ENCODE results near the gene LIMD2. TPM values are rescaled to one million over a fixed set of nuclear protein-coding genes. Genes with fewer than 3 reads are reported as not detected.
"Not testable (repeated sequence)": the region's sequence is repeated elsewhere in the genome, so short reads cannot be mapped to it uniquely, and the experiment has no call there.

The LIMD2 gene
- total RNA-seq, 4 donors from 2014 or later: 3.1 to 14.9 (median 8.0) TPM

GRCh38 chr17:63735691-63736090, 35.8 kb upstream of the LIMD2 start:
- H3K4me3 ChIP-seq: no peak overlapping the region
- DNase-seq (ENCODE audit: extremely low spot score): no peak
- H3K27me3 ChIP-seq: no peaks in the 10 kb centered on the region
- TF ChIP-seq EP300 (IDR thresholded peaks at IDR 0.05) (no peak), POLR2A (IDR thresholded peaks at IDR 0.05; ENCODE audit: low read depth) (no peak), CTCF (IDR thresholded peaks at IDR 0.05) (no peak), POLR2AphosphoS5 (IDR thresholded peaks at IDR 0.05) (no peak)
- intact Hi-C loops (cut with DNase I): no loop called here
- H3K4me1 ChIP-seq: peaks cover 7 to 11% (median 7%) of the 10 kb centered on the region in 4 donors
- WGBS: 96% methylated on average over 8 of the region's 8 CpGs
- H3K36me3 ChIP-seq: peaks cover 0 to 4% (median 2%) of the 10 kb centered on the region in 4 donors
- no peaks in the 10 kb centered on the region for H3K9me3 ChIP-seq
- no peak overlapping the region for H3K27ac ChIP-seq (replicated peaks in 1 of 4)

GRCh38 chr17:63722403-63722802, 22.5 kb upstream of the LIMD2 start:
- no peaks in the 10 kb centered on the region for H3K27me3 ChIP-seq
- H3K36me3 ChIP-seq: peaks cover 11 to 64% (median 31%) of the 10 kb centered on the region in 4 donors
- H3K4me1 ChIP-seq: peaks cover 0 to 11% (median 0%) of the 10 kb centered on the region in 4 donors
- H3K9me3 ChIP-seq: no peaks in the 10 kb centered on the region
- intact Hi-C loops (cut with DNase I): no loop called here
- H3K4me3 ChIP-seq: no peak overlapping the region
- no peak for DNase-seq (ENCODE audit: extremely low spot score)
- WGBS: 71% methylated on average over 2 of the region's 2 CpGs
- no peak overlapping the region for H3K27ac ChIP-seq (replicated peaks in 1 of 4)
- TF ChIP-seq POLR2AphosphoS5 (IDR thresholded peaks at IDR 0.05): no peak
- no peak for TF ChIP-seq POLR2A (IDR thresholded peaks at IDR 0.05; ENCODE audit: low read depth)
- TF ChIP-seq CTCF (IDR thresholded peaks at IDR 0.05): no peak
- TF ChIP-seq EP300 (IDR thresholded peaks at IDR 0.05): no peak

GRCh38 chr17:63720194-63720593, 20.3 kb upstream of the LIMD2 start:
- H3K27ac ChIP-seq (replicated peaks in 1 of 4); intact Hi-C loops (cut with DNase I); H3K9me3 ChIP-seq; H3K27me3 ChIP-seq; H3K4me3 ChIP-seq; DNase-seq (ENCODE audit: extremely low spot score): not testable (repeated sequence)
- 98% methylated on average over 5 of the region's 5 CpGs for WGBS
- Histone ChIP-seq H3K36me3 (peaks cover 6 to 55% (median 20%) of the 10 kb centered on the region in 4 donors), H3K4me1 (peaks cover 0 to 11% (median 0%) of the 10 kb centered on the region in 4 donors)

GRCh38 chr17:63718988-63719387, 19.1 kb upstream of the LIMD2 start:
- TF ChIP-seq POLR2AphosphoS5 (IDR thresholded peaks at IDR 0.05) (no peak), EP300 (IDR thresholded peaks at IDR 0.05) (no peak)
- 81% methylated on average over 5 of the region's 5 CpGs for WGBS
- no peak overlapping the region for H3K27ac ChIP-seq (replicated peaks in 1 of 4)

GRCh38 chr17:63716426-63716825, 16.5 kb upstream of the LIMD2 start:
- H3K27ac ChIP-seq (replicated peaks in 1 of 4): no peak overlapping the region
- H3K36me3 ChIP-seq: peaks cover 24 to 68% (median 42%) of the 10 kb centered on the region in 4 donors
- TF ChIP-seq EP300 (IDR thresholded peaks at IDR 0.05): no peak
- TF ChIP-seq POLR2AphosphoS5 (IDR thresholded peaks at IDR 0.05): no peak
- TF ChIP-seq CTCF (IDR thresholded peaks at IDR 0.05): no peak
- TF ChIP-seq POLR2A (IDR thresholded peaks at IDR 0.05; ENCODE audit: low read depth): no peak
- H3K27me3 ChIP-seq: no peaks in the 10 kb centered on the region
- intact Hi-C loops (cut with DNase I): no loop called here
- H3K4me1 ChIP-seq: no peaks in the 10 kb centered on the region
- WGBS: 83% methylated on average over 3 of the region's 3 CpGs
- H3K4me3 ChIP-seq: no peak overlapping the region
- no peak for DNase-seq (ENCODE audit: extremely low spot score)
- no peaks in the 10 kb centered on the region for H3K9me3 ChIP-seq

More at GRCh38 chr17:63718988-63719387, 19.1 kb upstream of the LIMD2 start:
- no peak for DNase-seq (ENCODE audit: extremely low spot score)
- H3K36me3 ChIP-seq: peaks cover under 1 to 56% (median 16%) of the 10 kb centered on the region in 4 donors
- H3K27me3 ChIP-seq: no peaks in the 10 kb centered on the region
- intact Hi-C loops (cut with DNase I): no loop called here
- no peak overlapping the region for H3K4me3 ChIP-seq
- no peaks in the 10 kb centered on the region for H3K9me3 ChIP-seq
- peaks cover 0 to 11% (median 0%) of the 10 kb centered on the region in 4 donors for H3K4me1 ChIP-seq
